ENCODE data around the gene THSD4. TPM values are rescaled to one million over a fixed set of nuclear protein-coding genes. Genes with fewer than 3 reads are reported as not detected.

Gene THSD4
- total RNA-seq, 1 experiment from 2014 or later = 65.4 TPM

- H3K36me3 ChIP-seq (ENCODE audit: control insufficient read depth, insufficient read depth, low read length) = no peaks in the 10 kb centered on the region
- no TSS peak for BruUV-seq (replicated peaks)
- H3K4me3 ChIP-seq (ENCODE audit: low read depth in 2 of 2, low read length in 2 of 2) = no peak overlapping the region
- ATAC-seq (no peak), DNase-seq (ENCODE audit: low read depth, low spot score) (no peak)
- ChIA-PET POLR2A (interaction anchor here (0.8 kb wide), 1 partner anchor 13 kb away, joined by 3 read pairs; no protein-coding TSS in a partner anchor), CTCF (no interaction called here)
- TF ChIP-seq SIN3A (IDR thresholded peaks at IDR 0.05; ENCODE audit: borderline replicate concordance, insufficient read depth, low read depth, low read length) (no peak), POLR2AphosphoS5 (IDR thresholded peaks at IDR 0.05; ENCODE audit: low read depth, low read length) (no peak), TCF7L2 (IDR thresholded peaks at IDR 0.05; ENCODE audit: low read depth, low read length) (no peak), CTCF (IDR thresholded peaks at IDR 0.05) (no peak), REST (IDR thresholded peaks at IDR 0.05; ENCODE audit: insufficient read depth in 1 of 2, low read depth in 2 of 2, low read length in 1 of 2) (no peak)
- intact Hi-C loops (cut with micrococcal nuclease; ENCODE audit: unreplicated experiment) = no loop called here
- H3K4me1 ChIP-seq (ENCODE audit: control insufficient read depth, insufficient read depth, low read length) = no peaks in the 10 kb centered on the region
- H3K27ac ChIP-seq (ENCODE audit: low read length) = no peak overlapping the region
- H3K27me3 ChIP-seq (ENCODE audit: control insufficient read depth, insufficient read depth, low read length) = no peaks in the 10 kb centered on the region
- H3K9me3 ChIP-seq (ENCODE audit: control insufficient read depth, insufficient read depth, low read depth, low read length) = no peaks in the 10 kb centered on the region; the same call in 1 of the 2 replicates
- in situ Hi-C loops (cut with HindIII; ENCODE audit: low pct_unique_long_range_greater_than_20kb, low sequenced_read_pairs) = no loop called here
Observed at GRCh38 chr15:71788646-71789579, 673.6 kb downstream of the THSD4 start.

DNA sequence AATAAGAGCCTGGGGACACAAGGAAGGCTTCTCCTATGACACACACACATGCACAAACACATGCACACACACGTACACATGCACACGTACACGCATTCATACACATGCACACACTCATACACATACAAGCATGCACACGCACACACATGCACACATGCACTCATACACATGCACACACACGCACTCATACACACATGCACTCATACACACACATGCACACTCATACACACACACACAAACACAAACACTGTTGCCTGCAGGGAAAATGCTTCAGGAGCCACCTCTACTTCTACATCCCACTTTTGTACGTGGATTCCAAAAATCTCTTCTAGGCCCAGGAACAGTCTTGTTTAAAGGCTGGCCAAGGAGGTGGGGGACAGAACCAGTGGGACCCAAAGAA lies 674.3 kb downstream of the THSD4 start:
- Histone ChIP-seq H3K27ac (ENCODE audit: low read length) (no peak overlapping the region), H3K9me3 (ENCODE audit: control insufficient read depth, insufficient read depth, low read depth, low read length) (no peaks in the 10 kb centered on the region; the same call in 1 of the 2 replicates), H3K27me3 (ENCODE audit: control insufficient read depth, insufficient read depth, low read length) (no peaks in the 10 kb centered on the region), H3K4me3 (ENCODE audit: low read depth in 2 of 2, low read length in 2 of 2) (no peak overlapping the region), H3K4me1 (ENCODE audit: control insufficient read depth, insufficient read depth, low read length) (no peaks in the 10 kb centered on the region), H3K36me3 (ENCODE audit: control insufficient read depth, insufficient read depth, low read length) (no peaks in the 10 kb centered on the region)
- DNase-seq (ENCODE audit: low read depth, low spot score) (no peak), ATAC-seq (no peak)
- TF ChIP-seq CTCF (IDR thresholded peaks at IDR 0.05) (no peak), POLR2AphosphoS5 (IDR thresholded peaks at IDR 0.05; ENCODE audit: low read depth, low read length) (no peak), TCF7L2 (IDR thresholded peaks at IDR 0.05; ENCODE audit: low read depth, low read length) (no peak), SIN3A (IDR thresholded peaks at IDR 0.05; ENCODE audit: borderline replicate concordance, insufficient read depth, low read depth, low read length) (no peak), REST (IDR thresholded peaks at IDR 0.05; ENCODE audit: insufficient read depth in 1 of 2, low read depth in 2 of 2, low read length in 1 of 2) (no peak)
- no TSS peak for BruUV-seq (replicated peaks)
- CTCF ChIA-PET = no interaction called here
- intact Hi-C loops (cut with micrococcal nuclease; ENCODE audit: unreplicated experiment) (no loop called here), in situ Hi-C loops (cut with HindIII; ENCODE audit: low pct_unique_long_range_greater_than_20kb, low sequenced_read_pairs) (no loop called here)
- POLR2A ChIA-PET = no interaction called here
